ENCODE measurements around the gene LSM2.

GRCh38 chr6:31799781-31800180 lies 7.0 kb downstream of the LSM2 start:
- no peak for TF ChIP-seq REST (IDR thresholded peaks at IDR 0.05; ENCODE audit: insufficient read depth in 1 of 2, low read depth in 2 of 2, low read length in 2 of 2)
- TF ChIP-seq TAF1 (IDR thresholded peaks at IDR 0.05; ENCODE audit: borderline replicate concordance, insufficient read depth, low read length) = no peak
- no peak for TF ChIP-seq SIN3A (IDR thresholded peaks at IDR 0.05; ENCODE audit: borderline replicate concordance, insufficient read depth, low read length)
- TF ChIP-seq POLR2AphosphoS5 (IDR thresholded peaks at IDR 0.05; ENCODE audit: low read depth, low read length) = no peak
- no peak for TF ChIP-seq FOXP2 (optimal IDR thresholded peaks at IDR 0.05; ENCODE audit: borderline replicate concordance, extremely low read depth, extremely low read length, insufficient read depth)
